Ovary (tissue), 9 donors: ENCODE measurements around the gene KATNB1. TPM values are rescaled to one million over a fixed set of nuclear protein-coding genes. Genes with fewer than 3 reads are reported as not detected.

Source experiments
- DNase-seq, 5 donors: peaks; one replicate each; pipeline ENCODE4 v3.0.0-alpha.2; 2019 to 2020
- H3K27ac ChIP-seq, 2 donors: fragments of 200-600 bp; one replicate each; pipeline versions ENCODE4 v1.5.1 to v1.8.0; 2019 to 2022
- H3K27me3 ChIP-seq: fragments of 200-600 bp; one replicate; pipeline ENCODE4 v1.8.0; 2022
- H3K36me3 ChIP-seq: fragments of 200-600 bp; sonication (generic); one replicate; pipeline ENCODE4 v1.5.1; 2019
- H3K4me1 ChIP-seq: one replicate; pipeline ENCODE4 v1.8.1; 2013; ENCODE audit warnings: mild to moderate bottlenecking, moderate library complexity; ENCODE audit not compliant: insufficient read depth
- H3K4me3 ChIP-seq: fragments of 200-600 bp; sonication (generic); one replicate; pipeline ENCODE4 v1.5.1; 2017
- H3K9me3 ChIP-seq, 2 donors: fragments of 200-600 bp in 1 of 2; sonication (generic) in 1 of 2; one replicate each; pipeline versions ENCODE4 v1.5.1 to v1.8.1; 2013 to 2019; ENCODE audit warnings: mild to moderate bottlenecking in 1 of 2, moderate library complexity in 1 of 2
- CTCF ChIP-seq, 3 donors: fragments of 450-650 bp in 2 of 3; fragments of 200-600 bp in 1 of 3; IDR thresholded peaks; one replicate each; pipeline versions ENCODE4 v1.5.1 to v1.8.0; 2016 to 2022; ENCODE audit warnings: antibody characterized with exemption in 3 of 3, mild to moderate bottlenecking in 1 of 3
- EP300 ChIP-seq: sonication (generic); formaldehyde crosslinking; IDR thresholded peaks from one replicate; pipeline ENCODE4 v1.6.1; 2017; ENCODE audit warnings: antibody characterized with exemption
- POLR2A ChIP-seq: fragments of 450-650 bp; IDR thresholded peaks from one replicate; pipeline ENCODE4 v1.6.1; 2017; ENCODE audit warnings: antibody characterized with exemption, mild to moderate bottlenecking, moderate library complexity
- WGBS, 3 donors: extraction: QIAGEN DNeasy Blood & Tissue Kit in 1 of 3; methylation state at CpG; one replicate each; pipeline versions ENCODE4 v1.1.5 to v1.1.7; 2013 to 2017; 5-methylcytosine and 5-hydroxymethylcytosine counted together
- intact Hi-C, 4 donors: fragments of 100-400 bp; cut with DNase I; formaldehyde crosslinking; loops; one replicate each; pipeline versions ENCODE4 v1.11.0 to v1.15.1; 2022 to 2023
- polyA plus RNA-seq, 2 donors: library from polyadenylated mRNA; stranded (reverse); fragments of 200-250 nt in 1 of 2; fragments of 350-450 nt in 1 of 2; fragmentation: Illumina TruSeq in 1 of 2; extraction: RNeasy Lipid Tissue Mini Kit (QIAGEN cat#74804) in 1 of 2; gene quantifications; one replicate each; pipeline ENCODE4 v1.2.3, GENCODE V29; 2013 to 2014
- total RNA-seq, 7 donors: library from RNA; depleted of rRNA in 2 of 7; stranded (reverse); fragments of >200 nt in 2 of 7; fragmentation: NEBNext Ultra II Directional in 3 of 7; extraction: Animal tissue kit (Norgen Biotek cat#: 25700) in 3 of 7; gene quantifications; one replicate each; pipeline versions ENCODE4 v1.1.0 to v1.2.4, GENCODE V29; 2016 to 2023
- donor health status: DM: no; HTN: no; CAD: no; lungs with moderate emphysema.
- donor health status: DM: no; HTN: no; CAD: no.
- donor health status: Bipolar disorder and iron deficiency.
- donor health status: DM: yes; HTN: yes; CAD: no.
- donor health status: DM: no; HTN: no; CAD: no.
- donor health status: DM: yes; HTN: yes; CAD: no.

KATNB1 gene
- total and polyA plus RNA-seq, 9 donors = 3.4 to 20.2 (median 12.5) TPM

- no peaks in the 10 kb centered on the region for H3K9me3 ChIP-seq
- DNase-seq = no peak
- TF ChIP-seq EP300 (no peak), CTCF (IDR thresholded peaks at IDR 0.05) (no peak), POLR2A (no peak)
- H3K27me3 ChIP-seq = no peaks in the 10 kb centered on the region
- H3K4me1 ChIP-seq = no peaks in the 10 kb centered on the region
- no peak overlapping the region for H3K27ac ChIP-seq
- no peaks in the 10 kb centered on the region for H3K36me3 ChIP-seq
- intact Hi-C loops = no loop called here
- WGBS, 3 donors = 82 to 88% (median 84%) methylated on average over 34 to 40 of the region's 40 CpGs
- H3K4me3 ChIP-seq = no peak overlapping the region
Measured at GRCh38 chr16:57760357-57761160, 25.0 kb downstream of the KATNB1 start.

GRCh38 chr16:57761301-57761700 is 25.7 kb downstream of the KATNB1 start:
- no peak for TF ChIP-seq CTCF (IDR thresholded peaks at IDR 0.05)
- TF ChIP-seq EP300 = no peak
- TF ChIP-seq POLR2A = no peak
- Histone ChIP-seq H3K4me1 (no peaks in the 10 kb centered on the region), H3K4me3 (no peak overlapping the region), H3K27ac (no peak overlapping the region), H3K9me3 (no peaks in the 10 kb centered on the region), H3K27me3 (no peaks in the 10 kb centered on the region), H3K36me3 (no peaks in the 10 kb centered on the region)
- intact Hi-C loops = no loop called here
- 72 to 81% (median 79%) methylated on average over 9 of the region's 9 CpGs for WGBS, 3 donors
- DNase-seq = no peak

GRCh38 chr16:57761957-57762356 is 26.4 kb downstream of the KATNB1 start:
- no peak for DNase-seq
- no peaks in the 10 kb centered on the region for H3K36me3 ChIP-seq
- intact Hi-C loops = no loop called here

GRCh38 chr16:57762365-57763040 is 26.9 kb downstream of the KATNB1 start:
- no peaks in the 10 kb centered on the region for H3K27me3 ChIP-seq
- H3K27ac ChIP-seq = no peak overlapping the region

More at GRCh38 chr16:57761957-57762356, 26.4 kb downstream of the KATNB1 start:
- Histone ChIP-seq H3K4me3 (no peak overlapping the region), H3K27me3 (no peaks in the 10 kb centered on the region), H3K27ac (no peak overlapping the region), H3K4me1 (no peaks in the 10 kb centered on the region), H3K9me3 (no peaks in the 10 kb centered on the region)
- TF ChIP-seq POLR2A = no peak
- TF ChIP-seq CTCF (IDR thresholded peaks at IDR 0.05) = no peak
- no peak for TF ChIP-seq EP300
- WGBS, 3 donors = 90 to 93% (median 93%) methylated on average over 12 of the region's 12 CpGs

More at GRCh38 chr16:57762365-57763040, 26.9 kb downstream of the KATNB1 start:
- no peak for TF ChIP-seq CTCF (IDR thresholded peaks at IDR 0.05)
- no peak for TF ChIP-seq EP300
- no peak for TF ChIP-seq POLR2A
- no peaks in the 10 kb centered on the region for H3K36me3 ChIP-seq
- no peaks in the 10 kb centered on the region for H3K4me1 ChIP-seq
- H3K4me3 ChIP-seq = no peak overlapping the region
- DNase-seq = no peak
- intact Hi-C loops = no loop called here
- WGBS, 3 donors = 75 to 83% (median 77%) methylated on average over 15 of the region's 15 CpGs
- no peaks in the 10 kb centered on the region for H3K9me3 ChIP-seq
